Astrocyte (in vitro differentiated cells and primary cell): ENCODE measurements around the gene CNMD.
"Not testable (repeated sequence)": the region's sequence is repeated elsewhere in the genome, so short reads cannot be mapped to it uniquely, and the experiment has no call there.

Experiments
- CTCF ChIP-seq: IDR thresholded peaks from 2 replicates; pipeline ENCODE4 v1.5.1; 2011; ENCODE audit warnings: low read depth, mild to moderate bottlenecking, inconsistent platforms, low read length, moderate library complexity; ENCODE audit not compliant: insufficient read depth
- EZH2 ChIP-seq: IDR thresholded peaks from 2 replicates; pipeline ENCODE4 v1.6.1; 2012; ENCODE audit warnings: mild to moderate bottlenecking, low read length, inconsistent platforms; ENCODE audit not compliant: insufficient read depth

GRCh38 chr13:52720904-52721303 is 18.7 kb downstream of the CNMD start:
- TF ChIP-seq CTCF, EZH2: not testable (repeated sequence)
